HG03521 (cell line): Measurements from ENCODE around the gene LHX4.

Experiments used
- ATAC-seq: cut with Tn5 transposase; IDR thresholded peaks from one replicate; pipeline ENCODE4 v1.9.1; 2021; ENCODE audit warnings: mild to moderate bottlenecking, moderate library complexity; ENCODE audit not compliant: unreplicated experiment

Gene LHX4

DNA sequence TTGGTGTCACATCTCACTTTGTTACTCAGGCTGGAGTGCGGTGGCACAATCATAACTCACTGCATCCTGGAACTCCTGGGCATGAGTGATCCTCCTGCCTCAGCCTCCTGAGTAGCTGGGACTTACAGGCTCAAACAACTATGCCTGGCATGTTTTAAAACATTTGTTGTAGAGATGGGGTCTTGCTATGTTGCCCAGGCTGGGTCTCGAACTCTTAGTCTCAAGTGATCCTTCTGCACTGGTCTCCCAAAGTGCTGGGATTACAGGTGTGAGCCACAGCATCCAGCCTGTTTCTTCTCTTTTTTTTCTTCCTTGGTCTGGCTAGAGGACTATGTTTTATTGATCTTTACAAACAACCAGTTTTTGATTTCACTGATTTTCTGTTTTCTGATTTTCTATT, 64.6 kb downstream of the LHX4 start:
- ATAC-seq: no peak

DNA sequence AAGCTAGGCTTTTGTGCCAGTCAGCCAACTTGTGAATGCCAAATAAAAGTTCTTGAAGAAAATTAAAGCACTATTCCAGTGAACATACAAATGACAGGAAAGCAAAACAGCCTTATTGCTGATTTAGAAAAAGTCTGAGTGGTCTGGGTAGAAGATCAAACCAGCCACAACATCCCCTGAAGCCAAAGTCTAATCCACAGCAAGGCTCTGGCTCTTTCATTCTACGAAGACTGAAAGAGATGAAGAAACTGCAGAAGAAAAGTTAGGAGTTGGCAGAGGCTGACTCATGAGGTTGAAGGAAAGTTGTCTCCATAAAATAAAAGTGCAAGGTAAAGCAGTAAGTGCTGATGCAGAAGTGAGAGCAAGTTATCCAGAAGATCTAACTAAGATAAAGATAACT, 65.9 kb downstream of the LHX4 start:
- ATAC-seq: no peak

- no peak for ATAC-seq
These were observed 69.6 kb downstream of the LHX4 start for GRCh38 chr1:180299479-180300221.

DNA sequence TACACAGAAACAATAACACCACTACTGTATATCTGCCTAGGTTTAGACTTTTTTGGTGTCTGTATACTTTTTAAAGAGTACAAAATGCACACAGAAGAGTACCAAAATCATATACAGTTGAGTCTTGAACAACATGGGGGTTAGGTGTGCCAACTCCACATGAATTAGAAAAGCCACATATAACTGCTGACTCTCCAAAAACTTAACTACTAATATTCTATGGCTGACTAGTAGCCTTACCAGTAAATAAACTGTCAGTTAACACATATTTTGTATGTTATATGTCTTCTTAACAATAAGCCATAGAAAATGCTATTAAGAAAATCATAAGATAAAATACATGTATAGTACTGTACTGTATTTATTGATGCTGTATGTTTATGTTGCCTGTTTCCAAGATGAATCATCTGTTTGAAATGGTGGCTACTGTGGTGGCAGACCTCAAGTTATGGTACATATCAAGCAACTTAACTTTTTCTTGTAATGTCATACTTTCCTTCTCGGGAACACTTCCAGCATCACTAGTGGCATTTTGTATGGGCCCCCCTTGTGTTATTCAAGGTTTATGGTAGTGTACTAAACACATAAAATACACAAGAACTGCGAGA, 71.2 kb downstream of the LHX4 start:
- no peak for ATAC-seq

DNA sequence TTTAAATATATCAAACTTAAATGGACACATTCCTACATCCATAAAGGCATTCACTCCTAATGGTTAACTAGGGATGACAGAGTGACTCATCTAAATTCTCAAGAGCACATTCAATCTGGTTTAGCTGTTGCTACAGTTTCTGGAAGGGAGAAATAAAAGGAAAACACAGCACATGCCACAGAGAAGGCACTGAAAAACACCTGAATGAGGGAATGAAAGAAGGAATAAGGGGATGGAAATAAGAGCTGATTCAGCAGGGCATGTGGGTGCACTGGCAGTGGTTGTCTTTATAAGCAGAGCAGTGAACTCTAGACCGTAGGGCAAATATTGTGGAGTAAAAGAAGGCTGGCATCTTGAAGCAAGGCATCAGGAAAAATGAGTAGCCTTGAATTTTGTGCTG, 79.3 kb downstream of the LHX4 start:
- ATAC-seq: no peak

DNA sequence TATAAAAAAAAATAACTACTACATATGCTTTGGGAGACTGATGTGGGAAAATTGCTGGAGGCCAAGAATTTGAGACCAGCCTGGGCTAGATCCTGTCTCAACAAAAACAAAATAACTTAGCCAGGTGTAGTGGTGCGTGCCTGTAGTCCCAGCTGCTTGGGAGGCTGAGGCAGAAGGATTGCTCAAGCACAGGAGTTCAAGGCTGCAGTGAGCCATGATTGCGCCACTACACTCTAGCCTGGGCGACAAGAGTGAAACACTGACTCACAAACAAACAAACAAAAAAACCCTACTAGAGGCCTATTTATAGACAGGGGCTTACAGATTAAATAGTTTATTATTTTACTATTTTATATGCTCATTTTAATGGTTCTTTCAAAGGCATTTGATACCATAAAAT, 80.0 kb downstream of the LHX4 start:
- no peak for ATAC-seq

GRCh38 chr1:180311011-180311730, 81.1 kb downstream of the LHX4 start:
- no peak for ATAC-seq

GRCh38 chr1:180312926-180313325, 82.9 kb downstream of the LHX4 start:
- no peak for ATAC-seq

GRCh38 chr1:180327089-180327488, 97.0 kb downstream of the LHX4 start:
- no peak for ATAC-seq
